Neural cell (in vitro differentiated cells): Measurements from ENCODE around the gene ZNF135. TPM values are rescaled to one million over a fixed set of nuclear protein-coding genes. Genes with fewer than 3 reads are reported as not detected.

Experiments
- H2AFZ ChIP-seq: fragments of 200-600, 300-800 bp; sonication (generic), shearing (Covaris generic); 2 replicates; pipeline ENCODE4 v1.6.0; 2014; ENCODE audit warnings: low read depth, mild to moderate bottlenecking, antibody characterized with exemption, low read length, moderate library complexity
- H3F3A ChIP-seq: fragments of 200-600 bp; shearing (Covaris generic); 2 replicates; pipeline ENCODE4 v1.6.1; 2016; ENCODE audit warnings: mild to moderate bottlenecking, moderate library complexity, mixed read lengths, antibody characterized with exemption, low read length; ENCODE audit not compliant: insufficient read depth, poor library complexity, severe bottlenecking
- H3K27ac ChIP-seq: fragments of 200-600, 300-800 bp; sonication (generic), shearing (Covaris generic); 2 replicates; pipeline ENCODE4 v1.5.1; 2014; ENCODE audit warnings: mild to moderate bottlenecking, low read length, moderate library complexity
- H3K27me3 ChIP-seq: fragments of 300-800, 200-600 bp; sonication (generic), shearing (Covaris generic); 2 replicates; pipeline ENCODE4 v1.6.0; 2014; ENCODE audit warnings: mild to moderate bottlenecking, low read depth, low read length, moderate library complexity; ENCODE audit not compliant: insufficient read depth
- H3K36me3 ChIP-seq: fragments of 300-800, 200-600 bp; sonication (generic), shearing (Covaris generic); 2 replicates; pipeline ENCODE4 v1.5.1; 2014; ENCODE audit warnings: mild to moderate bottlenecking, antibody characterized with exemption, low read length, moderate library complexity; ENCODE audit not compliant: insufficient read depth
- H3K4me2 ChIP-seq: fragments of 300-800, 200-600 bp; sonication (generic), shearing (Covaris generic); 2 replicates; pipeline ENCODE4 v1.6.0; 2014; ENCODE audit warnings: mild to moderate bottlenecking, low read length
- H3K4me3 ChIP-seq: fragments of 300-800, 200-600 bp; sonication (generic), shearing (Covaris generic); 2 replicates; pipeline ENCODE4 v1.5.1; 2014; ENCODE audit warnings: mild to moderate bottlenecking, low read length, moderate library complexity
- H3K79me2 ChIP-seq: fragments of 200-600 bp; shearing (Covaris generic); replicated peaks from 2 replicates; pipeline ENCODE4 v1.6.0; 2014; ENCODE audit warnings: mild to moderate bottlenecking, low read length, moderate library complexity; ENCODE audit not compliant: insufficient read depth
- H3K9ac ChIP-seq: fragments of 300-800, 200-600 bp; sonication (generic), shearing (Covaris generic); 2 replicates; pipeline ENCODE4 v1.6.1; 2016; ENCODE audit warnings: mild to moderate bottlenecking, low read length, mixed read lengths
- H3K9me2 ChIP-seq: fragments of 200-600 bp; shearing (Covaris generic); 2 replicates; pipeline ENCODE4 v1.6.1; 2016; ENCODE audit warnings: mild to moderate bottlenecking, low read length, mixed read lengths; ENCODE audit not compliant: insufficient read depth
- H3K9me3 ChIP-seq: fragments of 200-600, 300-800 bp; sonication (generic), shearing (Covaris generic); 2 replicates; pipeline ENCODE4 v1.6.1; 2016; ENCODE audit warnings: mild to moderate bottlenecking, mixed run types, low read length, moderate library complexity, mixed read lengths
- H4K20me1 ChIP-seq: fragments of 200-600 bp; shearing (Covaris generic); 2 replicates; pipeline ENCODE4 v1.6.1; 2016; ENCODE audit warnings: mild to moderate bottlenecking, mixed run types; ENCODE audit not compliant: insufficient read depth
- CTCF ChIP-seq: fragments of 450-650 bp; IDR thresholded peaks from 2 replicates; pipeline ENCODE4 v1.5.1; 2014; ENCODE audit warnings: antibody characterized with exemption, mild to moderate bottlenecking, moderate library complexity; ENCODE audit not compliant: poor library complexity, severe bottlenecking
- EP300 ChIP-seq: fragments of 450-650 bp; conservative IDR thresholded peaks from 2 replicates; pipeline ENCODE4 v1.6.1; 2014; ENCODE audit warnings: antibody characterized with exemption, mild to moderate bottlenecking, moderate library complexity; ENCODE audit not compliant: poor library complexity, severe bottlenecking
- EZH2 ChIP-seq: fragments of 200-600, 300-800 bp; shearing (Covaris generic), sonication (generic); IDR thresholded peaks from 2 replicates; pipeline ENCODE4 v1.6.1; 2014; ENCODE audit warnings: antibody characterized with exemption, low read length, borderline replicate concordance, mild to moderate bottlenecking; ENCODE audit not compliant: insufficient read depth, poor library complexity, severe bottlenecking
- MXI1 ChIP-seq: fragments of 450-650 bp; conservative IDR thresholded peaks from 2 replicates; pipeline ENCODE4 v1.6.1; 2014; ENCODE audit warnings: antibody characterized with exemption, mild to moderate bottlenecking; ENCODE audit not compliant: poor library complexity, severe bottlenecking
- POLR2AphosphoS5 ChIP-seq: IDR thresholded peaks from 2 replicates; pipeline ENCODE4 v1.6.1; 2012
- RAD21 ChIP-seq: fragments of 450-650 bp; conservative IDR thresholded peaks from 2 replicates; pipeline ENCODE4 v1.6.1; 2014; ENCODE audit warnings: antibody characterized with exemption, mild to moderate bottlenecking, moderate library complexity
- REST ChIP-seq: IDR thresholded peaks from 2 replicates; pipeline ENCODE4 v1.6.1; 2012; ENCODE audit warnings: borderline replicate concordance
- SMC3 ChIP-seq: fragments of 450-650 bp; conservative IDR thresholded peaks from 2 replicates; pipeline ENCODE4 v1.6.1; 2014; ENCODE audit warnings: antibody characterized with exemption, mild to moderate bottlenecking, moderate library complexity; ENCODE audit not compliant: poor library complexity
- TAF1 ChIP-seq: IDR thresholded peaks from 2 replicates; pipeline ENCODE4 v1.6.1; 2012; ENCODE audit warnings: low read depth
- polyA plus RNA-seq: library from polyadenylated mRNA; depleted of rRNA; stranded (reverse); fragments of >200 nt; gene quantifications from 2 replicates; pipeline ENCODE4 v1.2.3, GENCODE V29; 2014

ZNF135 gene
- polyA plus RNA-seq, 1 donor from 2014 or later: 13.7 TPM

- H3K9ac ChIP-seq: no peak overlapping the region
- H4K20me1 ChIP-seq: no peaks in the 10 kb centered on the region
- no peaks in the 10 kb centered on the region for H3K36me3 ChIP-seq
- no peaks in the 10 kb centered on the region for H3K27me3 ChIP-seq
- H2AFZ ChIP-seq: no peak overlapping the region
- TF ChIP-seq MXI1 (no peak), RAD21 (no peak), TAF1 (no peak), REST (no peak), CTCF (no peak), POLR2AphosphoS5 (no peak), EP300 (no peak), SMC3 (no peak), EZH2 (no peak)
- H3K79me2 ChIP-seq: no peaks in the 10 kb centered on the region
- H3K4me3 ChIP-seq: no peak overlapping the region
- H3K27ac ChIP-seq: no peak overlapping the region
- no peaks in the 10 kb centered on the region for H3F3A ChIP-seq
- no peak overlapping the region for H3K4me2 ChIP-seq
- no peaks in the 10 kb centered on the region for H3K9me2 ChIP-seq
- H3K9me3 ChIP-seq: peaks cover 9% of the 10 kb centered on the region
These were observed 20.3 kb upstream of the ZNF135 start for GRCh38 chr19:58038688-58039204.

- TF ChIP-seq POLR2AphosphoS5: no peak
- TF ChIP-seq EZH2: no peak
- TF ChIP-seq SMC3: no peak
- no peak for TF ChIP-seq EP300
- no peak for TF ChIP-seq MXI1
- no peak for TF ChIP-seq CTCF
- no peak for TF ChIP-seq RAD21
- no peak for TF ChIP-seq REST
- no peak for TF ChIP-seq TAF1
- H3K27me3 ChIP-seq: no peaks in the 10 kb centered on the region
- H3K79me2 ChIP-seq: no peaks in the 10 kb centered on the region
- H3K9me3 ChIP-seq: peaks cover 9% of the 10 kb centered on the region
- H3F3A ChIP-seq: no peaks in the 10 kb centered on the region
- H3K4me2 ChIP-seq: no peak overlapping the region
- no peak overlapping the region for H3K4me3 ChIP-seq
- H3K9me2 ChIP-seq: no peaks in the 10 kb centered on the region
- H3K27ac ChIP-seq: no peak overlapping the region
- no peaks in the 10 kb centered on the region for H4K20me1 ChIP-seq
- H3K36me3 ChIP-seq: no peaks in the 10 kb centered on the region
- H3K9ac ChIP-seq: no peak overlapping the region
- H2AFZ ChIP-seq: no peak overlapping the region
These were observed 18.1 kb upstream of the ZNF135 start for GRCh38 chr19:58040751-58041525.
